HG02885 (cell line): ENCODE measurements around the gene CRAMP1.

Source experiments
- ATAC-seq: cut with Tn5 transposase; IDR thresholded peaks from one replicate; pipeline ENCODE4 v1.9.1; 2021; ENCODE audit warnings: mild to moderate bottlenecking; ENCODE audit not compliant: unreplicated experiment, poor library complexity

The CRAMP1 gene, protein sequence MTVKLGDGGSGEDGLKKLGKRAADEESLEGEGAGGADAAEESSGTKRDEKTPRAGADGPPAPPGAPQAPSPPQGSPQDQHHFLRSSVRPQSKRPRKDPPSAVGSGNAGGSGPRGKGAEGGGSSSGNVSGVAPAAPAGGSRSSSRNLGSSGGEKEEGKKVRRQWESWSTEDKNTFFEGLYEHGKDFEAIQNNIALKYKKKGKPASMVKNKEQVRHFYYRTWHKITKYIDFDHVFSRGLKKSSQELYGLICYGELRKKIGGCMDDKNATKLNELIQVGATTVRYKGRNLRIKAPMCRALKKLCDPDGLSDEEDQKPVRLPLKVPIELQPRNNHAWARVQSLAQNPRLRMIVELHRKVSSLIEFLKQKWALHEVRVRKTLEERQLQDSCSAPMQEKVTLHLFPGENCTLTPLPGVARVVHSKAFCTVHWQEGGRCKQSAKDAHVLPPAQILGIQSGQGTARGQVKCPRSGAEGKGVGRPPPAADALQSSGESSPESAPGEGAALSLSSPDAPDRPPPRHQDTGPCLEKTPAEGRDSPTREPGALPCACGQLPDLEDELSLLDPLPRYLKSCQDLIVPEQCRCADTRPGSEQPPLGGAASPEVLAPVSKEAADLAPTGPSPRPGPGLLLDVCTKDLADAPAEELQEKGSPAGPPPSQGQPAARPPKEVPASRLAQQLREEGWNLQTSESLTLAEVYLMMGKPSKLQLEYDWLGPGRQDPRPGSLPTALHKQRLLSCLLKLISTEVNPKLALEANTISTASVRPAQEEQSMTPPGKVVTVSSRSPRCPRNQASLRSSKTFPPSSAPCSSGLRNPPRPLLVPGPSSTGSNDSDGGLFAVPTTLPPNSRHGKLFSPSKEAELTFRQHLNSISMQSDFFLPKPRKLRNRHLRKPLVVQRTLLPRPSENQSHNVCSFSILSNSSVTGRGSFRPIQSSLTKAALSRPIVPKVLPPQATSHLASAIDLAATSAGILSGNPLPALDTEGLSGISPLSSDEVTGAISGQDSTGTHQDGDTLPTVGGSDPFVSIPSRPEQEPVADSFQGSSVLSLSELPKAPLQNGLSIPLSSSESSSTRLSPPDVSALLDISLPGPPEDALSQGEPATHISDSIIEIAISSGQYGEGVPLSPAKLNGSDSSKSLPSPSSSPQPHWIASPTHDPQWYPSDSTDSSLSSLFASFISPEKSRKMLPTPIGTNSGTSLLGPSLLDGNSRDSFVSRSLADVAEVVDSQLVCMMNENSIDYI (N-terminal part only)

DNA sequence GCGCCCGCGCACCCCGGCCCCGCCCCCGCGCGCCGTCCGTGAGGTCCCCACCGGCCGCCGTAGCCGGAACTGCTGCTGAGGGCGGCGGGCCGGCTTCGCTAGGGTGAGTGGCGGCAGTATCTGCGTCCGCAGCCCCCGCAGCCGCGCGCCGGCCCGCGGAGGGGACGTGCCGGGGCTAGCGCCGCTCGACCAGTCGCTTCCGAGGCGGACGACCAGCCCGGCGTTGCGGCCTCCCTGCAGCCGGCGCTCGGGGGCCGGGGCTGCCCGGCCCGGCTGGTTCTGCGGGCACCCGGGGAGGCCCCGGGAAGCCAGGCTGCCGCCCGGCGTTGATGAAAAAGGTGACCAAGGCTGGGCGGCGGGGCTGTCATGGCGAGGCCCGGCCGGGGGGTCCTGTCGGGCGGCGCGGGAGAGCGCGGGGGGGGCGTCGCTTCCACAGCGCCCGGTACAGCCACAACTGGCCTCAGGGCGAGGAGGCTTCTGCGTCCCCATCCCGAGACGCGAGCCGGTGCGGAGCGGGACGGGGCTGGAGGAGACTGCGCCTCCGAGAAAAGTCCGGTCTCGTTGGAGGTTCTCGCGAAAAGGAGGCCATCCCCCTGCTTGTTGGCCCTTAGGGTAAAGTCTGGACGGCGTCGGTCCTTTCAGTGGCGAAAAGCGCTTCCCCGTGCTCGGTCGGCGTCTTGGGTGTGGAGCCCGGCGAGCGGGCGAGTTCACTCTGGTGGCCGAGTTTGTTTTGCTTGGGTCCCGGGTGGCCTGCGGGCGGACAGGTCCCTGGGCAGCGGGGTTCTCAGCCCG lies at the start of gene CRAMP1:
TSS of gene CRAMP1 (plus strand) at position 41 of the 792 bp plus-strand sequence. CDS start 2,280 bp downstream, outside the sequence.
- no peak for ATAC-seq

DNA sequence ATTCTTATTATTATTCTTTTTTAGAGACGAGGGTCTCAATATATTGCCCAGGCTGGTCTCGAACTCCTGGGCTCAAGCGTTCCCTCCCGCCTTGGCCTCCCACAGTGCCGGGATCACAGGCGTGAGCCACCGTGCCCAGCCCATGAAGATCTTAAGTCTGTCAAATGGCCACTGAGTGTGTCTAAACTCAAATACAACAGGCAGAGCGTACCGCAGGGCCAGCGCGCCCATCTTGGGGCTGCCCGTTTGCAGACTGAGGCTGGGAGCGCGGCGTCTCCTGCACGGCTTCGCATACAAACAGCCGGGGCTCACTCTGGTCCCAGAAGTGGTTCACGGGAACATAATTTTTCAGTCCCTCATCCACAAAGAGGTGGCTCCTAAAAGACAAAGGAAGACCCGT lies 48.4 kb upstream of the CRAMP1 start:
- ATAC-seq: no peak

DNA sequence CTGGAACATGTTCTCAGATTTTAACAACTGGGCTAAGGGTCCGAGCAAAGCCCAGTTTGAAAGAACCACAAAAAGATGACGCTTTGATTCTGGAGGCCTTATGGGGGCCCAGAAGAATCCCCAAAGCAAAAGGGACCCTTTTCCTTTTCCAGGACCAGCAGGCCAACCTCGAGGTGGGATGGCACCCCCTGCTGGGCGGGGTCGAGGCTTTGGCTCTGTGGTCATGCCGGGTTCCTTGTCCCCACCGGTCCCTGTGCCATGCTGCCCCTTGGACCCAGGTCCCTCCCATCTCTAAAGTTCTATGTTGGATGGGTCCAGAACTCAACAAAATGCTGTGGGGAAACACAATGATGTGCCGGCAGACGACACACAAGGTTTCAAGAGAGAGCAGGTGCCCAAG lies 47.8 kb upstream of the CRAMP1 start:
- ATAC-seq: no peak

DNA sequence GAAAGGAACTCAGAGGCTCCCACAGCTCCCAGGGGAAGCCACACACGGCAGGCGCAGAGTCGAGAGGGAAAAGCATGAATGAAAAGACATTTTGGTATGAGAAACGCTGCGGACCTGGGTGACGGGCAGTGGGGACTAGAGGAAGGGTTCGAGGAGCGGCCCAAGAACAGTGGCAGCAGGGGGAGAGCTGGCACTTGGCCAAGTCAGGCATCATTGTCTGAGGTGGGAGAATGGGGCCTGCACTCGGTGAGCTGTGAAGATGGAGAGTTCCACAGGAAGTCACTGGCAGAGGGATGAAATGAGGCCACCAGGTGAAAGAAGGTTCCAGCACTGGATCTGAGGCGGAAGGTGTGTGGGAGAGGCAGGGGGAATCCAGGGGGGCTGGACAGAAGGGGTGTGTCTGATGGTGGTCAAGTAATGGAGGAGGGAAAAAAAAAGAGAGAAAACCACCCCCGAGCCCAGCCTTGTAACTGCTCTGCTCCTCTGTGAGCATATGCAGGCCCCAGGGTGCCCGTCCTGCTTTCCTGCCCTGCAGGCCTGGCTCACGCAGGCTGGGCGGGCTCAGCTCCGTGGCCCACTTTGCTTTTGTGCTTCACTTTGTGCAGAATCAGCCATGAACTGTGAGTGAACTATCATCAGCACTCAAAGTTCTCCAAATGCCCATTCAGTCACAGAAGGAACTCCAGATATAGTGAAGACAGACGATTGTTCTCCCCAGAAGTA lies 46.9 kb upstream of the CRAMP1 start:
- ATAC-seq: no peak

DNA sequence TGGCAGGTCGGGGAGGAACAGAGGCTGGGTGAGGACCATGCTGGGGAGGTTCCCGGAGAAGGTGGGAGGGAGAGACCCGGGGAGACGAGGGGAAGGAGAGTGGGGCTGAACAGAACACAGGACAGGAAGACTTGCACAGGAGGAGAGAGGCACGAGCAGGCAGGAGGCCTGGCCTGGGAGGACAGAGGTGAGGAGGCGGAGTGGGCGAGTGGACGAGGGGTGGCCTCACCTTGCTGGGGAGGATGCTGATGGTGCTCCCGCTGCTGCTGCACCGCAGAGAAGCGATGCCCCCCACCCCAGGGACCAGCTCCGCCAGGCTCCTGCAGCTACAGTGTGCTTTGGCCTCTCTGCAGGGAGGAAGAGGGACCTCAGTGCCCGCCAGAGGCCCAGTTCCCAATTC lies 44.2 kb upstream of the CRAMP1 start:
- no peak for ATAC-seq

DNA sequence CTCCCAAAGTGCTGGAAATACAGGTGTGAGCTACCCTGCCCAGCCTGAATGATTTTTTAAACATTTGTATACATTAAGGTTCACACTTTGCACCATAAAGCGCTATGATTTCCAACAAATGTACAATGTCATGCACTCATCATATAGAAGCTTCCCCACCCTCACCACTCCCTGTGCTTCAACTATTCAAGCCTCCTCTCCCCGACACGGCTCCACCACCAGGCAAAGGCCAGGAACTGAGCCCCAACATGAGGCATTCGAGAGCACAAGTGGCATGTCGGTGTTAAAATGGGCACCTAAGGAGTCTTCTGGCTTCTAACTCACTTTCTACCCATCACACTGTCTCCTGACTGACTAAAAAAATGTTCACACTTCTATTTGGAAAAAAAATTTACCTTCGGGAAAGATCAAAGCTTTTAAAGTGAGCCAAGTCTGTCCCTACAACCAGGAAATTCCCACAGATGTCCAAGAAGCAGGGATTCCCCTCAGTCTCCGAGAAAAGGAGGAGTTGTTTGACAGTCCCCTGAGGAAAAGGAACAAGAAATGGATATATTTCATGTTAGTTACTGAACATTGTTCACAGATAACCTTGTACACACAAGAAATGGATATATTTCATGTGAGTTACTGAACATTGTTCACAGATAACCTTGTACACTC lies 41.0 kb upstream of the CRAMP1 start:
- no peak for ATAC-seq

DNA sequence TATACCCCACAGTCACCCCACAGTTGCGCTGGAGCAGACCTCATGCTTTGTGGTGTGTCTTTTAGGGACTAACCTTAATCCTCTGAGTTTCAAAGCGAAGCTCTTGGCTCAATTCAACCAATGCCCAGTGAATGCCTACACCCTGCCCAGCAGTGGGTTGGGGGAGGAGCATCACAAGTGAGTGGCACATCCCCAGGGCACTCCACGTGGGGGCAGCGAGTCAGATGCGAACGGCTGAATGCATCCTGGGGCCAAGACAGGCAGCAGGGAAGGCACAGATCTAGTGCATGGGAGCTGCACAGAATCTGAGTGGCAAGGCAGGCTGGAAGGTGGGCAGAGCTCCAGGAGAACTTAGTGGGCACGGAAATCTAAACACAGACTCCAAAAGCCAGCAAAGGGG lies 39.5 kb upstream of the CRAMP1 start:
- no peak for ATAC-seq

DNA sequence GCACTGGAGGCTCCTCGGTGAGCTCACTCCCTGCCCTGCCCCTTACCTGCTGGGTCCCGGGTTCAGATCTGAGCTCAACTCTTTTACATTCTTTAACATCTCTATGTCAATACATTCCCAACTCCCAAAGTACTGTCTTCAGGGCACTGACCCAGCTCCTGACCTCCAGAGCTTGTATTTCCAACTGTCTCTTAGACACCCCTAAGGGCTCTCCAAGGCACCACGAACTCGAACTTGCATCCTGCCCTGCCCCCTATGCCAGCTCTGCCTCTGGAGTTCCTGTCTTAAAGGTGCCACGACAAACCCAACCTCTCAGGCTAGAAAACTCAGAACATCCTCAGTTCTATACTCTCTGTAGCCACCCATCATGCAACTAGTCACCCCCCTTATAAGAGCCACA lies 38.9 kb upstream of the CRAMP1 start:
- ATAC-seq: no peak

DNA sequence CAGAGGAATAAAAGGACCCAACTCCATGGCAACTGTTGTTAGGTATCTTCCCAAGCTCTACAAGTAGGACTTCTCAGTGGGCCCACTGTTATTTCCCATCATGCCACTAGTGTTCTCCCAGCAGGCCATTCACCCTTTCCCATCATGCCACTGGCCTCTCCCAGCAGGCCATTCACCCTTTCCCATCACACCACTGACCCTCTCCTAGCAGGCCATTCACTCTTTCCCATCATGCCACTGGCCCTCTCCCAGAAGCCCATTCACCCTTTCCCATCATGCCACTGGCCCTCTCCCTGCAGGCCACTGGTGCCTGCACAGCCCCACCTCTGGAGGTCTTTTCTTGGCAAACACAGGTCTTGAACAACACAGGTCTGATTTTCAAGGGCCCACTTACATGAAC lies 36.6 kb upstream of the CRAMP1 start:
- ATAC-seq: no peak

DNA sequence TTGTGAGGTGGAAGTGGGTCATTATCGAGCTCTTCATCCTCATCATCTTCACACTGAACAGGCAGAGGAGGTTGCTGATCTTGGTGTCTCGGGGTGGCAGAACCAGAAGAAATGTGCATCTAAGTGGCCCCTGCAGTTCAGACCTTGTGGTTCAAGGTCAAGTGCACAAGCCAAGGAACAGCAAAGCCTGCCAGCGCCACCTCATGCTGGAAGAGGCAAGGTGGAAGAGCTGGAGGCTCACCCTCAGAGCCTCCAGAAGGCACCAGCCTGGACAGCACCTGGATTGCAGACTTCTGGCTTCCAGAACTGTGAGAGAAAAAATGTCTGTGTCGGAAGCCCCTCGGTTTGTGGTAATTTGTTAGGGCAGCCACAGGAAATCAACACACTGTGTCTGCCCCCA lies 32.9 kb upstream of the CRAMP1 start:
- no peak for ATAC-seq

DNA sequence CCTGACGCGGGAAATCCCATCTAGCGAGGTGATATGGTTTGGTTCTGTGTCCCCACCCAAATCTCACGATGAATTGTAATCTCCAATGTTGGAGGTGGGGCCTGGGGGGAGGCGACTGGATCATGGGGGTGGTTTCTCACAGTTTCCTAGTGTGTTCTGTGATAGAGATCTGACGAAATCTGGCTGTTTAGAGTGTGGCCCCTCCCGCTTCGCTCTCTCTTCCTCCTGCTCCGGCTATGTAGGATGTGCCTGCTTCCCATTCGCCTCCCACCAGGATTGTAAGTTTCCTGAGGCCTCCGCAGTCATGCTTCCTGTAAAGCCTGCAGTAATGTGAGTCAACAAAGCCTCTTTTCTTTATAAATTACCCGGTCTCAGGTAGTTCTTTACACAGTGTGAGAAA lies 31.9 kb upstream of the CRAMP1 start:
- no peak for ATAC-seq

DNA sequence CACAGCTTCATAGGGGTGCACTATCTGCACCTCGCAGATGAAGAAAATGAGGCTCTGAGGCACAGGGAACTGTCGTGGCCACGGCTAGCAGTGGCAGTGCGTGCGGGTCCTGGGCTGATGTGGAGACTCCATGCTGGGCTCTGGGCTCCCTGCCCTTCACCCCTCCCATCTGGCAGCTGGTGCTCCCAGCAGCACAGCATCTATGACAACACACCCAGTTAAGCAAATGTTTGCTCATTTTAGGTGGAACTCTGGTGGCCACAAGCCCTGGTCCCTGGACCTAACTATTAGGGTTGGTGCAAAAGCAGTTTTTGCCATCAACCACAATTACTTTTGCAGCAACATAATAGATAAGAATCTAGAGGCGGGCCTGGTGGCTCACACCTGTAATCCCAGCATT lies 31.2 kb upstream of the CRAMP1 start:
- no peak for ATAC-seq

DNA sequence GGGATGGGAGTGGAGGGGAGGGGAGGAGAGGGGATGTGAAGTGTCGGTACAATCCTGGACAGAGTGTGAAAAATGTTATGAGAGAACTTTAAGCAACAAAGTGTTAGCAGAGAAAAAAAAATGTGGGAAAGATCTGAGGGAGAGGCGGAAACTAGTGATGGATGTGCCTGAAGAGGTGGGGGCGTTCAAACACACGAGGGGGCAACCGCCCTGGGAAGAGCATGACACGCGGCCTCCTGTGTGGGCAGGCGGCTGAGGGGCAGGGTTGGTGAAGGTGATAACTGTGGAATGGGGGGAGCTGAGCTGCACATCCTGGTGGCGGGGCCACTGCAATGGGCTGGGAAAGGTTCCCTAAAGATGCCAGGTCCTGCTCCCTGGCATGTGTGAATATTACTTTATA lies 30.4 kb upstream of the CRAMP1 start:
- ATAC-seq: no peak

DNA sequence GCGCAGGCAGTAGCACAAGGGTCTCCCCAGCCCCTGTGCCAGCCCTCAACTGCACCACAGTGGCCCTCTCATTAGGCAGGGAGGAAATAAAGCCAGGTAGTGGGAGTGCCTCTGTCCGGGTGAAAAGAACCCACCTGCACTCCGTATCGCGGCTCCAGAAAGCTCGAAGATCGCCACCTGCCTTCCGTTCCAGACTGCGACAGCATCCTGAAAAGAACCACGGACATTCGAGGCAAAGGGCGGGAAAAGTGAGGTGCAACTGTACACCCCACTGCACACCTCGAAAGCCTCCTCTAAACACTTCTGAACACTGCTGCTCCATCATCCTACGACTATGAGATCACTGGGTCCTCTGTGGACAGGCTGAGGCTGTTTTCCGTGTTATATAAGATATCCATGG lies 29.0 kb upstream of the CRAMP1 start:
- ATAC-seq: no peak

DNA sequence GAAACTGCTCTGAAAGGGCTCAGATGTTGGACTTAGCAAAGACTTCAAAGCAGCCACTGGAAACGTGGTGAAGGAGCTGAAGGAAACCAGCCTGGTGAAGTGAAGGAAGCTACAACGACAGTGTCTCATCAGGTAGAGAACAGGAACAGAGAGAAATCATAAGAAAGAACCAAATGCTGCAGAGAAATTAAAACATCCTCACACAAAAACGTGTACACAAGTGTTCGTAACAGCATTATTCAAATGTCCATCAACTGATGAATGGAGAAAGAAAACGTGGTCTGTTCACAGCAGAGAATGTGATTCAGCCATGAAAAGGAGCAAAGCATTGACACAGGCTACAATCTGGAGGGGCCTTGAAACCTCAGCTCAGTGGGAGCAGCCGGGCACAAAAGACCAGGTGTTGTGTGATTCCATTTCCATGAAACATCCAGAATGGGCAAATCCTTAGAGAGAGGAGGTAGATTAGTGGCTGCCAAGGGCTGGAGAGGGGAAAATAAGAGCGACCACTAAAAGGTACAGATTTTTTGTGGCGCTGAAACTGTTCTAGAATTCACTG lies 27.2 kb upstream of the CRAMP1 start:
- ATAC-seq: no peak

DNA sequence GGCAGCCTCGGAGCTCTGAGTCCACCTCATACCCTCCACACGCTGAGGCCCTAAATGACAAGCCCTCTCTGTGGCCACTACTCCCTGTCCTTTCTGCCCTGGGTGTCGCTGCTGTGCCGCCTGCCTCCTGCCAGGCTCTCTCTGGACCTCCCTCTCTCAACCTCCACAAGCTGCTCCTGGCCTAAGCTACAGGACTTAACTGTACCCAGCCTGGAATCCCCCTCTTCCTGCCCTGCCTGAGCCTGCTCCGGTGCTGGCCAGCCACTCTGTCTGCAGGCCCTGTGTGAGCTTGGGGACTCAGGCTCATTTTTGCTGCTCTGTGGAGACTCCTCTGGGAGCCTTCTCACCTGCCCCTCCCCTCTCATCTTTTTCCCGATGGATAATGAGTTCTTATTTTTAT lies 21.8 kb upstream of the CRAMP1 start:
- ATAC-seq: no peak

DNA sequence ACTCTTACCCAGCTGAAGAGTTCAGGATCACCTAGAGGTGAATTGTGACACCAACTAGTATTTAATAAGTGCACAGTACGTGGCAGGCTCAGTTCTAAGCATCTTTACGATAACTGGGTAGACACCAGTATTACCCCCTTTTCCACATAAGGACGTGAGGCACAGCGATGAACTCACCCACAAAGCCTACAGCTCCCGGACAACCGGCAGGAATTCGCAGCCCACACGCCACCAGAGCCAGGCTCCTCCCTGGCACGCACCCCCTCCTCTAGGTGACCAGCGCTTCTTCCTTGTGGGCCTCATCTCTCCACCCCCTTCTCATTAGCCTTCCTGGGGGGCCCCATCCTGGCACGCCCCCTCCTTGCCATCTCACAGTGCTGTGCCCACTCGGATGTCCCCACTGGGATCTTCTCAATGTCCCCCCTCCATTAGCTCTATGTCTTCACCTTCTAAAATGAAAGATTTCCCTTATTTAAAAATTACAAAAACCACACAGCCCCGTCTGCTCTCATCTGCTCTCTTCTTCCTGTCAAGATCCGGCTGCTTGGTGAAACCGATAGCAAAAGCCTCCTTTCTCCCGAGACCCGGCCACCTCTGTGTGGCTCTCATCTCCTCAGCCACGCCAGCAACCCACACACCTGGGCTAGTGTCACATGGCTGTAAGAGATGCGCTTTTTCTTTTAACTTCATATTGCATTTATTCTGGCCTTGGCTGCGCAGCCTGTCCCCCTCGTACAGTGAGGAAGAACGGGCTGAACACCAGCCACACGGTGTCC lies 21.0 kb upstream of the CRAMP1 start:
- ATAC-seq: no peak

DNA sequence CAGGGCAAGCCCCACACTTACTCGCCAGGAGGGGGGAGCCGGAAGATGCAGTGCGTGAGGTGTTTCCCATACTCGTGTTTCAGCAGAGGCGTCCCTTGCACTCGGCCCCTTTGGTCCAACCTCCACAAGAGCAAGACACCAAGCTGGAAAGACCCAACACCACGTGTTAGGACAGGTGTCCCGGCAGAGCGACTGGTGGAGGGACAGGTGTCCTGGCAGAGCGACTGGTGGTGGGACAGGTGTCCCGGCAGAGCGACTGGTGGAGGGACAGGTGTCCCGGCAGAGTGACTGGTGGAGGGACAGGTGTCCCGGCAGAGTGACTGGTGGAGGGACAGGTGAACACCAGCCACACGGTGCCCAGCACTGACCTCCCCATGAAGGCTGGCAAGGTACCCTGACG lies 19.7 kb upstream of the CRAMP1 start:
- no peak for ATAC-seq
